GM18909 (cell line): Measurements from ENCODE around the gene LRRC4C.
"Not testable (repeated sequence)": the region's sequence is repeated elsewhere in the genome, so short reads cannot be mapped to it uniquely, and the experiment has no call there.

Experiments used
- ATAC-seq: cut with Tn5 transposase; IDR thresholded peaks from one replicate; pipeline ENCODE4 v1.9.1; 2021; ENCODE audit warnings: mild to moderate bottlenecking; ENCODE audit not compliant: unreplicated experiment, poor library complexity

The LRRC4C gene

DNA sequence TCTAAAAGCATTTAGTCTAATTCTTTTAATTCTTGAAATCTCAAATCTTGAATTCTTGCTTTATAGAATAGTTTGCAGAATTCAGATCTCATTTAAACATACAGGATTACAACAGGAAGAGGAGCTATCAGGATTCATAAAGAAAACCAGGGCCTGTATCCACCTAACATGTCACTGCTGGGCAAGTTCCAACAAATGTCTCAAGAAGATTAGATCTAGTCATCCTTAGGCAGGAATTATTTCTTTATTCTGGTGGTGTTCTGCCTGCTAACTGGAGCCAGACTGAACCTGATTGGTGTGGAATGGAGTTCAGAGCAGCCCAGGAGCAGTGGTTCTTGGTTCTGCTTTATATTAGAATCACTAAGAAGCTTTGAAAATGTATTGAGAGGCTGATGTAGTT lies 500.7 kb downstream of the LRRC4C start:
- no peak for ATAC-seq

DNA sequence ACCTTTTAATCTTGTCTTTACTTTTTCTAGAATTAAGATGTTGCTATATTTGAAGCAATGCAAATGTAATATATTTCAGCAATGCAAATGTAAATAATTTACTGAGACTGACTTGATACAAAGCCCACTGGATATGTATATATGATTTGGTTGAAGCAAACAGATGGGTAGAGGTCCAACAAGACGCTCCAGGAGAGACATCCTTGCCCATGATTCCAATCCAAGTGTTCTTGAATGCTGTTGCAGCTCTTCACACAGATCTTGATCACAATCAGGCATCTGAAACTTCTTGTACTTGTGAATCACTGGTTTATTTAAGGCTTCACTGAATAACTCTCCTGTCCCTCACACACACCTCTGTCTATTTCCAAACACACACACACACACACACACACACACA lies 507.0 kb downstream of the LRRC4C start:
- ATAC-seq, result no peak

DNA sequence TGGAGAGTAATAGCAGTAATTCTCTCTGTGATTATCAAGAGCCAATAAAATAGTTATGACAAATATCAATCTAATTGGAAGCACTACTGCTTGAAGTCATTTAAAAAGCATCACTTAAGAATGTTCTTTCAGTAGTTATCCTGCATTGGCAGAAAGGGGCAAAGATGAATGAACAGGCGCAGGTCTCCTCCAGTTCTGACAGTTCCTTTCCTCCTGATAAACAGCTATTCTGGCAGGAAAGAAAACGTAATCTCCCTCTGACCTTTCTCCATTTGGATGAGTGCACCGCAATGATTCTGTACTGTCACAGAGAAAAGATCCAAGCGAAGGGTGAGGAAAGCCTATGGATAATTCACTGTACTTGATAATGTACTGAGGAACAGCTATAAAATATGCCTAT lies 521.5 kb downstream of the LRRC4C start:
- ATAC-seq, result no peak

DNA sequence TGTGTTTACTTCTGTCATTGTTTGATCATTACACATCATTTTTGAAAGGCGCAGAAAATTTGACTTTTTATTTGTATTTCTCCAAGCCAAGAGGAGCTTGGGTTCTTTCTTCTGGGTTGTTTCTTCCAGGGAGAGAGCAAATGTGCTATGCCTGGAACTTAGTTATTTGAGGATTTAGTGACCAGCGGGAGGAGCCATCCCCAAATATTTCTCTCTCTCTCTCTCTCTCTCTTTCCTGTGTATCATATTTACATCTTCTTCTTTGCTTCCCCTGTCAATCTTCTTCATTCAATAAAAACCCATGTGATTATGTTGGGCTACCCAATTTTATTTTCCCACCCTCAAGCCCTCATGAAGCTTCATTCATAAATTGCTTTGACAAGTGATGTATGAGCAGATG lies 534.5 kb downstream of the LRRC4C start:
- no peak for ATAC-seq

DNA sequence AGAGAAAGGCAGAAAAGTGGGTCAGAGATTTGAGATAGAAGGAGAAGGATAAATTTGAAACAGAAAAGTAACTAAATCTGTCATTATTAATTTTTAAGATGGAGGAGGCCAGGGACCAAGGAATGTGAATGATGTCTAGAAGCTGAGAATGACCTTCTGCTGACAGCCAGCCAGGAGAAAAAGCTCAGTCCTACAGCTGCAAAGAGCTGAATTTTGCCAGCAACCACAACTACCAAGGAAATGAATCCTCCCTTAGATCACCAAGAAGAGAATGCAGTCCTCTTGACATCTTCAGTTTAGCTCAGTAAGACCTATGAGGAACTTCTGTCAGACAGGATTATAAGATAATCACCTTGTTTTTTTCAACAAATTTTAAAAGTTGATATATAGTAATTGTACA lies 538.2 kb downstream of the LRRC4C start:
- ATAC-seq, result no peak

DNA sequence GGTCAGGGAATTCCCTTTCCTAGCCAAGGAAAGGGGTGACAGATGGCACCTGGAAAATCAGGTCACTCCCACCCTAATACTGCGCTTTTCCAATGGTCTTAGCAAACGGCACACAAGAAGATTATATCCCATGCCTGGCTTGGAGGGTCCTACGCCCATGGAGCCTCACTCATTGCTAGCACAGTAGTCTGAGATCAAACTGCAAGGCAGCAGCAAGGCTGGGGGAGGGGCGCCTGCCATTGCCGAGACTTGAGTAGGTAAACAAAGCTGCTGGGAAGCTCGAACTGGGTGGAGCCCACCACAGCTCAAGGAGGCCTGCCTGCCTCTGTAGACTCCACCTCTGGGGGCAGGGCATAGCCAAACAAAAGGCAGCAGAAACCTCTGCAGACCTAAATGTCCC lies 548.7 kb downstream of the LRRC4C start:
- ATAC-seq, result not testable (repeated sequence)

DNA sequence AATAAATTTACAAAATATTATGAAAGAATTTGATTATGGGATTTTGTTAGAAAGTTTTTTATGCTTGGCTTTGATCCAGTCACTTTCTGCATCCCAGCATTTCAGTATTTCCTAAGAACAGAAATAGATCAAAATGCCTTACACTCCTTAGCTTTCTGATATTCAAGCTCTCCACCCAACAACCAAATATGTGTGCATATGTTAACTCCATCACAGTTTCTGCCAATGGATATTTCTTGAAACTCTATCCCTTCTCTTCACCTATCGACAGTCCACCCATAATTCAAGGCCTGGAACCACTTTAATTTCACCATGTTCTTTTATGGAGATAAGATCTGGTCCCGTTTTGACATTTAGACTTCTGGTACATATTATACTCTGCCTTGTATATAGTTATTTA lies 565.0 kb downstream of the LRRC4C start:
- ATAC-seq, result no peak

DNA sequence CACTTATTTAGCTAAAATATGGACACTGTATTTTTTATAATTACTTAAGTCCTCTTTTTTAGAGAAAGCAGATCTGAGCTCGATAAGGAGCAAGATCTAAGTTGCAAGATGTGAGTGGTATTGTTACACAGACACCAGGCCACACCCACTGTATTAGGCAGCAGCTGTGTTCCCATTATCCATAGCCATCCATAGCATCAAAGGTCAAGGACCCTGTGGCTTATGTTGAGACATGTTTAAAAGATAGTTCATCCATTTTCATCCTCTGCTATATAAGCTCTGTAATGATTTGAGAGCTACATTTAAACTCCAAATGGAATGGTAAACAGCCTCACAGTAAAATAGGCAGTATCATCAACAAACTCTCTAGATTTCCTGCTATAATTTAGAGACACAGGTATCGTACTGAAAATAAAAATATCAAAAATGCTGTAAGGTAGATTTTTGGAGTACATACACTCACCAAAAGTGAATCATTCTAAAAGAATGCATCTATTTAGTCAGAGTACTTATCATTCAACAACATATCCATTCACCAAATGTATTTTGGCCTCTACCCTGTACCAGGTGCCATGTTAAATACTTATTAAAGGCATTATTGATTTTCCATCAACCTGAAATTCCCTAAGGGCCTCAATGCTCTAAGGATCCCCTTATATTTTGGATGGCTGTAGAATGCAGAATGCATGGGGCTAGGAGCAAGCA lies 574.0 kb downstream of the LRRC4C start:
- ATAC-seq, result no peak

DNA sequence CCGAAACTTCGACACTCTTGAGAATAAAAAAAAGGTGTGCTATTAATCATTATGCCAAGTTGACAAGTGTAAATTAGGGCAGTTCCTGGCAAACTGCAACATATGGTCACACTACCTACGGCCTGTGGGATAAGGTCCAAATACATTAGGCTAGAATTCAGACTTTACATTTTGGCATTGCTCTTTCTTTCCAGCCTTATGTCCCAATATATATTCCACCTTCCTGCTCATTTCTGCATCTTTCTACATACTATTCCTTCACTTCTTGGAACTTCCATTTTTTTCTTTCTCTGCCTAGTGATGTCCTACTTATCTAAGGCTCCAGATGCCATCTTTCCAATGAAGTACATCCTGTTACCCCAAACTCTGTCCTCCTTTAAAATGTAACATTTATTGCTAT lies 577.2 kb downstream of the LRRC4C start:
- ATAC-seq, result no peak

DNA sequence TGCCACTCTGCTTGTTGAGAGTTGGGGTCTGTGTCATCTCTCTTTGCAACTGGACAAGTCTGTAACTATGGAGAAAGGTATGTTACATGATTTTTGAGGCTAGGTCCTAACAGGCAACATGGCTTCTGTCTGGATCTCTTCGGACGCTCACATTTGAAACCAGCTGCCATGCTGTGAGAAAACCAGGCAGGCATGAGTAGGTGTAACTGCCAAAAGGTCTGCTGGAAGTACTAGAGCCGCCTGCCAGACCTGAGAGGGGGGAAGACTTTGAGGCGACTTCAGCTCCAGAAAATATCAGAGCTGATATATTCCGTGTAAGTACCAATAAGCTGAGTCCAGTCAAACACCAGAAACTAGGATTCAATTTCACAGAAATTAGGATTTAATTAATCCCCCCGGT lies 579.5 kb downstream of the LRRC4C start:
- ATAC-seq, result no peak

DNA sequence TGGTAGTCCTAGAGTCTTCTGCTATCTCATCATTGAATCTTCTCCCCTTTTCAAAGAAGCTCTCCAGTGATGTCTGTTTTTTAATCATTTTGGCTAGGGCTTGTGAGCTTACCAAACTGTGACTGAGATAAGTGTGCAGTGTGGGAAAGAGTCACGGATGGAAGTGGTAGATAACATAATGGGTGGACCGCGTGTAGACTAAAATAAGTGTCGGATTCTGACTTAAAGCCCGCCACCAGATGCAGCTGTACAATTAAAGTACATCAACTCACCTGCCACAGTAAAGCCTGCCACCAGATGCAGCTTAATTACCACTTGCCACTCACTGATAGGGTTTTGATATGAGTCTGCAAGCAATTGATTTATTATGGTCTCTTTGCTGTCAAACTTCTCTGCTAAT lies 581.5 kb downstream of the LRRC4C start:
- no peak for ATAC-seq

DNA sequence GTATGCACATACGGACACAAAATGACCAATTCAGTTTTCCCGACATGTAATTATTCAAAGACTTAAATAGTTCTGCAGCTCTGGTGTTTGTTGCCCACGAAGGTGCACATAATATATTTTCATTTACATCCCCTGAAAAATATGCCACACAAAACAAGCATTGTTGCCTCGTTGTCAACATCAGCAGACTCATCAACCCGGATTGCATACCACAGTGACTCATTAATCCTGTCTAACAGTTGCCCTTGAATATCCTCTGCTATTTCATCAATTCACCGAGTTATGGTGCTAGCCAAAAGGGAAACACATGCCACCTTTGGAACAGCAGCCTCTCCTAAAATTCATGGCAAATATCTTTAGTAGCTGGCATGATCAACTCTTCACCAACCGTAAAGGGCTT lies 582.2 kb downstream of the LRRC4C start:
- no peak for ATAC-seq

DNA sequence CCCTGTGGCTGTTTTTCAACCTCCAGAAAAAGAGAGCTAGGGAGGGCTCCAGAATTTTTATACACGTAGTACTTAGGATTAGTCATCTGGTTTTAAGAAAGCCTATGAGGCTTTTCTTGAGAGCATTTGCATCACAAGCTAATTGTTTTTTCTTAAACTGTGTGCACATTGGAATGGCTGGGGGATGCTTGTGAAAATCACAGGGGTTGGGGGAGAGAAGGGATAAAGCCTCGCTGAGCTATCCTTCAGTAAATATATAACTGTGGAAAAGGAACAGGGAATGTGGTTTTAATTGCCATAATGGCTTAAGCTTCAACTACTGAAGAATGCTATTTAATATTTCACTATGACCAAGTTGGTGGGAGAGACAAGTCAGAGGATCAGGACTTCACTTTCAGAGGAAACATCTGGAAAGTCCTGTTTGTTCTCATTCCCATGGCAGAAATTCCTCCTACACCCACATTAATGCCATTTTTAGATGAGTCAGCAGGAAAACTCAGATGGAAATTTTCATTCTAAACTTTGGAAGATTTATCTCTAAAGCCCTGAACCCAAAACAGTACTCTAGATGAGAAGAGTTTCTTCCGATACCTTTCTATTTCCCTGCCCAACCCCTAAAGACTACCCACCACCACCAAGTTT lies 591.3 kb downstream of the LRRC4C start:
- no peak for ATAC-seq

DNA sequence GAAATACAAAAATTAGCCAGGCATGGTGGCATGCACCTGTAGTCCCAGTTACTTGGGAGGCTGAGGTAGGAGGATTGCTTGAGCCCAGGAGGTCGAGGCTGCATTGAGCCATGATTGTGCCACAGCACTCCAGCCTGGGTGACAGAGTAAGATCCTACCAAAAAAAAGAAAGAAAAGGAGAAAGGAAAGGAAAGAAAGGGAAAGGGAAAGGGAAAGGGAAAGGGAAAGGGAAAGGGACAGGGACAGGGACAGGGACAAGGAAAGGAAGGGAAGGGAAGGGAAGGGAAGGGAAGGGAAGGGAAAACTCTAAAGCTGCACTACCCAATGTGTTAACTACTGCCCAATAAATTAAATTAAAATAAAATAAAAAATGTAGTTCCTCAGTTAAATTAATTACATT lies 601.7 kb downstream of the LRRC4C start:
- not testable (repeated sequence) for ATAC-seq

DNA sequence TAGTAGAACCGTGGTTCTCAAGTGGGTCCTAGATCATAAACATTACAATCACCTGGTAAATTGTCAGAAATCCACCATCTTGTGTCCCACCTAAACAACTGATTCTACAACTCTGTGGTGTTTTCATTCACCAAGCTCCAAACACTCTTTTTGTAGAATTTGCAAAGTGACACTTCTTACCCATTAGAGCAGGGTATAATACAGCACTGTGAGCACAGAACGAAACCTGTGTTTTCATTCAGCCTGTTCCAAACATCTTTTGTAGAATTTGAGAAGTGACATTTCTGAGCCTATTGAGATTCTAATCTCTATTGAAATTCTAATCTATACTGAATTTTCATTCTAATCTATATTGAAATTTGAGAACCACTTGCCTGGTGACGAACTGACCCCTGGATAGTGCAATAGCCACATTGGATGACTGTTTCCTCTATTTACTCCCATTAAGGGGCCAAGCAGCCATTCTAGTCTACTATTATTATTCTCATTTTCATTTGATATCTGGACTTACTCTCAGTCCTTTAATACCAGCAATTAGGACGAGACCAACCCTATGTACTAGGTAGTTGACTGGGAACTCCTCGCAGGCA lies 616.6 kb downstream of the LRRC4C start:
- no peak for ATAC-seq

DNA sequence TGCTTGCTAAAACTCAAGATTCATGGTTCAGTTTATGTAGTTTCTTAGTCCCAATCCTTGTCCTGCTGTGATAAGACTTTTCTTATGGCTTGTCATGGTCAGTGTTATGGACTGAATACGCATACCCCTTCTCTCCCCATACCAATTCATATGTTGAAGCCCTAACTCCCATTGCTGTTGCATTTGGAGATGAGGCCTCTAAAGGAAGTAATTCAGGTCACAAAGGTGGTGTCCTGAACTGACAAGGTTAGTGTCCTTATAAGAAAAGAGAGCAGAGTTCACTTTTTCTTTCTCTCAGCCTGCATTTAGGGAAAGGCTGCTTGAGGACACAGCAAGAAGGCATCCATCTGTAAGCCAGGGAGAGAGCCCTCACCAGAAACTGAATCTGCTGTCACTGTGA lies 618.2 kb downstream of the LRRC4C start:
- no peak for ATAC-seq

DNA sequence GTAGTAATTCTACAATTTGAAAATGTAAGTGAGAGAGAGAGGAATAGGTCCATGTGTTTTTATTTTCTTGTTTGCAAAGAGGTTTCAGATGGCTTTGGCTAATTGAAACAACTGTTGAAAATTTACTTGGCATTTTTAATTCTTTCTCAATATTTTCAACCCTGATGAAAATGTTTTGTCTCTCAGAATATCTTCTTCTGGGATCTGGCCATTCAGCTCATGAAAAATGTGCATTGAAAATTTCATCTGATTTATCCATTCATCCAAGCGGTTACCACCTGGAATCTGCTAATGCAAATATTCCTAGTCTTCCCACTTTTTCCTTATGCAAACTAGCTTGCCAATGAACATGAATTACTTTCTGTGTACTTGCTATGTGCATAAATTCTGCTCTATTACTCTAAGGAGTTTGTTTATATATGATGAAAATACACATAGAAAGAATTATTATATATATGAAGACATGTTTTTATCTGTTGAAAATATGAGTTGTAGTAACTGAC lies 621.2 kb downstream of the LRRC4C start:
- ATAC-seq, result no peak

DNA sequence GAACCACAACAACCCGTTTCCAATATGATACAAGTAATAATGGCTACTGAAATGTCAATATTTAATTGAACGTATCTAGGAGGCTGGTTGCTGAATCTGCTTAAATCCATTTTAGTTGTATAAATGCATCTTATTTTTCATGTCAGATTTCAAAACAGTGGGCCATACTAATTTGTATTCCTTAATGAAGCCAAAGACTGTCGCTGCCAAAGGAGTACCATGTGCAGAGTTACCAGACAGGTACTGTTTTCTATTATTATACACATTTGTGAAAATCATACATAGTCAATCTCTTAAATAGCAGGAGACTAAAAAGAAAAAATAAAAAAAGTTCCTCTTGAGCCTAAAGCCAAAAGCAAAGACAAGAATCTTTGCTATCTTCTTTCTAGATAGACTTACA lies 632.3 kb downstream of the LRRC4C start:
- ATAC-seq, result no peak

DNA sequence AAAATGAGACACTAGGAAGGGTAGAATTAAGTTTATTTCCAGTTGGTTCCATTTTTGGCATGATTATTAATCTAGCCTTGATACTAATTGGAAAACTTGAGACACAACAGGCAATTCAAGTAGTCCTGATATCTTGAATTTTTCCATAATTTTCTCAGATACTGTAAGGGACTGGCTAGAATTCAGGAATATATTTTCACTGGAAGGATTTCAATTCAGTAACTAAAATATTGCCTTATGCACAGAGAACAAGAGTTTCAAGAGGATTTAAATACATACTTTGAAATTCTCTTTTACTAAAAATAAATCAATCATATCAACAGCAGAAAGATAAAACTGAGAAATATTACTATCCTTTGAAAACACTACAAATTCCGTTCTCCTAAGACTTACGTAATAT lies 632.9 kb downstream of the LRRC4C start:
- ATAC-seq, result no peak

DNA sequence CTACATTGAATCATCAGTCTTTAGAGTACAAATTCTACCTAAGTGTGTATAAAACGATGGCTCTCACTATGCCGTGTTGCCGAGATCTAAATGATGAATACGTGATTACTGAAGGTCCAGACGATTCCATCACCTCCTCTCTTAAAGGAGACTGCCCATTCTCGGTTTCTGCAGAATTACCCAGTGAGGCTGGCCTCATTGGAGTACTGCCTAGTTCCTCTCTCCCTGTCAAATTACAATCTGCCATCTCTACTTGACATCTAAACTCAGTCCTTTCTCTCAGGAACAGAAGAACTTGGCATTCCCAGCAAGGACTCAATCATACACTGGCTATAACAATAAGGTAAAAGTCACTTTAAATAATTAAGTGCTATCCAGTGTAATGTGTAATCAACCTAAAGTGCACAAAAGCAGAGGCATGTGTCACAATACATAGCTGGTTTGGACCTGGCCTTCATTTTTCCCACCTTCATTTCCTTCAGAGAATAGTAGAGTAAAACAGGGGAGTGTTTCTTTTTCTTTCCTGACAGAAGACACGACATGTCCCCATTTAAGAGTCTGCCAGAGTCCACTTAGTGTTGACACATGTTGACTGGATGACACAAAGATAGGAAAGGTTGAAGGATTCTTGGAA lies 634.1 kb downstream of the LRRC4C start:
- ATAC-seq, result no peak

DNA sequence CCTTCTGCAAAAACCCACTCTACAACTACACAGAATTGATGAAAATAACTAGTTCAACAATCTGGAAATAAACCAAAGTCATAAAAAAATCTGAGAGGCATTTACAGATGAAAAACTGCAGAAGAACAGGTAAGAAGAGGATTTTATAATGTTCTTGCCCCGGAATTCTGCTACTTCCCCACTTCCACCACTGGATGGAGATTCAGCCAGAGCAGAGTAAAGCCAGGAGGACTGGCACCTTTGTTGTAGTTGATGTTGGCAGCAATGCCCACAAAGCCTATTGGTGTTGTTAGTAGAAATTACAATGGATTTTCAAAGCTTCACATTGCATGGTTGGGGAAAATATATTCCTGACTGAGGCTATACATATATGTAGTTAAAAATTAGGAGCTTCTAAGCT lies 640.2 kb downstream of the LRRC4C start:
- no peak for ATAC-seq
